ENCODE results near the gene SPAG8.
A peak's percentile ranks its signal among the peaks of the same experiment; 100 is the strongest.

The SPAG8 gene

GRCh38 chr9:35806101-35806500 lies 6.0 kb downstream of the SPAG8 start:
- no peak for DNase-seq

- no peak for DNase-seq
Observed at GRCh38 chr9:35801328-35802128, 10.5 kb downstream of the SPAG8 start.

- no peak for DNase-seq
Observed at GRCh38 chr9:35800530-35800929, 11.5 kb downstream of the SPAG8 start.

- no peak for DNase-seq
Observed at GRCh38 chr9:35798658-35799374, 13.2 kb downstream of the SPAG8 start.

GRCh38 chr9:35797311-35798109 lies 14.6 kb downstream of the SPAG8 start:
- DNase-seq, result no peak

GRCh38 chr9:35795695-35796094 lies 16.4 kb downstream of the SPAG8 start:
- DNase-seq, result no peak

- DNase-seq, result no peak
Observed at GRCh38 chr9:35793461-35793860, 18.6 kb downstream of the SPAG8 start.

GRCh38 chr9:35792826-35793225 lies 19.2 kb downstream of the SPAG8 start:
- no peak for DNase-seq

- no peak for DNase-seq
Observed at GRCh38 chr9:35792024-35792813, 19.8 kb downstream of the SPAG8 start.

- no peak for DNase-seq
Observed at GRCh38 chr9:35791297-35791921, 20.7 kb downstream of the SPAG8 start, which contains the start of gene NPR2. Gene NPR2, plus strand, starts transcription at chr9:35791591. Its CDS starts 818 bp downstream, at chr9:35792409.

- DNase-seq, result peak; percentile 75
Observed at GRCh38 chr9:35790385-35791296, 21.4 kb downstream of the SPAG8 start.

- DNase-seq, result no peak
Observed at GRCh38 chr9:35790025-35790384, 22.1 kb downstream of the SPAG8 start.

GRCh38 chr9:35789541-35789940 lies 22.5 kb downstream of the SPAG8 start:
- no peak for DNase-seq

GRCh38 chr9:35783418-35783817 lies 28.6 kb downstream of the SPAG8 start:
- no peak for DNase-seq

- no peak for DNase-seq
Observed at GRCh38 chr9:35781066-35781465, 31.0 kb downstream of the SPAG8 start.

GRCh38 chr9:35778496-35778895 lies 33.6 kb downstream of the SPAG8 start:
- no peak for DNase-seq

GRCh38 chr9:35776018-35776417 lies 36.0 kb downstream of the SPAG8 start:
- DNase-seq, result no peak

GRCh38 chr9:35774907-35775635 lies 37.0 kb downstream of the SPAG8 start:
- DNase-seq, result no peak

- DNase-seq, result no peak
Observed at GRCh38 chr9:35771943-35772342, 40.1 kb downstream of the SPAG8 start.

- no peak for DNase-seq
Observed at GRCh38 chr9:35771534-35771933, 40.5 kb downstream of the SPAG8 start.
